ENCODE results near the gene PTGDR. TPM values are rescaled to one million over a fixed set of nuclear protein-coding genes. Genes with fewer than 3 reads are reported as not detected.

PTGDR gene
- total and polyA plus RNA-seq, 10 of the 15 experiments (the other 5 are each of a cell fraction or from before 2014, with no cell fraction given): not detected

DNA sequence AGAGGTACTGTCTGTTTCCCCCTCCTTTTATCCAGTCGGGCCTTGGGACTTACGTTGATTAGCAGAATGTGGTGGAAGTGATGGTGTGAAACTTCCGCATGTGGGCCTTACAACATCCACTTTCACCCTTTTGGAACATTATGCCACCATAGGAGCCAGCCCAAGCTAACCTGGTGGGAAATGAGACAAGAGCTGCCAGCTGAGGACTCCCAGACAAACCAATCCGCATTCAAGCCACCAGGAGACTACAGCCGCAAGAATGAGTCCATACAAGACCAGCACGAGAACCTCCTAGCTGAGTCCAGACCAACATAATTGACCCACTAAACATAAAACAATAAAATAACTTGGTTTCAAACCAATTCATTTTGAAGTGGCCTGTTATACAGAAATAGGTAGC is 37.5 kb downstream of the PTGDR start:
- TF ChIP-seq, protein P1, sequence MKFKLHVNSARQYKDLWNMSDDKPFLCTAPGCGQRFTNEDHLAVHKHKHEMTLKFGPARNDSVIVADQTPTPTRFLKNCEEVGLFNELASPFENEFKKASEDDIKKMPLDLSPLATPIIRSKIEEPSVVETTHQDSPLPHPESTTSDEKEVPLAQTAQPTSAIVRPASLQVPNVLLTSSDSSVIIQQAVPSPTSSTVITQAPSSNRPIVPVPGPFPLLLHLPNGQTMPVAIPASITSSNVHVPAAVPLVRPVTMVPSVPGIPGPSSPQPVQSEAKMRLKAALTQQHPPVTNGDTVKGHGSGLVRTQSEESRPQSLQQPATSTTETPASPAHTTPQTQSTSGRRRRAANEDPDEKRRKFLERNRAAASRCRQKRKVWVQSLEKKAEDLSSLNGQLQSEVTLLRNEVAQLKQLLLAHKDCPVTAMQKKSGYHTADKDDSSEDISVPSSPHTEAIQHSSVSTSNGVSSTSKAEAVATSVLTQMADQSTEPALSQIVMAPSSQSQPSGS (IDR thresholded peaks at IDR 0.05; ENCODE audit: low read length): no peak
- TF ChIP-seq RB1 (IDR thresholded peaks at IDR 0.05; ENCODE audit: borderline replicate concordance): no peak
- no peak for TF ChIP-seq KDM1A (IDR thresholded peaks at IDR 0.05; ENCODE audit: borderline replicate concordance)
- TF ChIP-seq CHD2 (IDR thresholded peaks at IDR 0.05; ENCODE audit: borderline replicate concordance, low read depth, low read length): no peak
- TF ChIP-seq IRF4 (IDR thresholded peaks at IDR 0.05; ENCODE audit: low read depth, low read length): no peak
- TF ChIP-seq CREM (IDR thresholded peaks at IDR 0.05; ENCODE audit: low read depth): no peak
- no peak for TF ChIP-seq HCFC1 (IDR thresholded peaks at IDR 0.05; ENCODE audit: low read length)
- TF ChIP-seq RCOR1 (conservative IDR thresholded peaks at IDR 0.05; ENCODE audit: low read depth, low read length): no peak
- Histone ChIP-seq H3K79me2 (ENCODE audit: control insufficient read depth, insufficient read depth, low read length) (no peaks in the 10 kb centered on the region), H3K27ac (ENCODE audit: control insufficient read depth, insufficient read depth) (no peak overlapping the region), H3K4me1 (ENCODE audit: control insufficient read depth, insufficient read depth, low read length) (no peaks in the 10 kb centered on the region), H3K36me3 (ENCODE audit: control insufficient read depth in 2 of 2, insufficient read depth in 2 of 2, low read length in 1 of 2) (no peaks in the 10 kb centered on the region), H3K9ac (ENCODE audit: control insufficient read depth, insufficient read depth, low read length) (no peak overlapping the region), H3K9me3 (replicated peaks; ENCODE audit: control insufficient read depth, insufficient read depth, low read length) (no peaks in the 10 kb centered on the region; the same call in 2 of the 3 replicates), H3K4me2 (ENCODE audit: control insufficient read depth, insufficient read depth) (no peak overlapping the region), H3K4me3 (no peak overlapping the region), H2AFZ (ENCODE audit: control insufficient read depth, low read depth, low read length) (no peak overlapping the region), H4K20me1 (ENCODE audit: control insufficient read depth, insufficient read depth) (no peaks in the 10 kb centered on the region), H3K27me3 (replicated peaks in 1 of 2; ENCODE audit: control insufficient read depth in 2 of 2, insufficient read depth in 2 of 2, low read length in 1 of 2) (no peaks in the 10 kb centered on the region; a peak in 1 of 4 replicates)
- in situ Hi-C loops (cut with MboI): no loop called here
- ChIA-PET POLR2A (no interaction called here), RAD21 (ENCODE audit: unreplicated experiment) (interaction anchor here (0.7 to 1.1 kb wide), 2 partner anchors 12 to 31 kb away, joined by 3 to 5 read pairs; no protein-coding TSS in a partner anchor), SMC1A (ENCODE audit: uncharacterized antibody, unreplicated experiment) (interaction anchor here (1.2 kb wide), 1 partner anchor 58 kb away, joined by 3 read pairs; no protein-coding TSS in a partner anchor), CTCF (interaction anchor here (1.0 kb wide), 1 partner anchor 170 kb away, joined by 3 read pairs; no protein-coding TSS in a partner anchor)
- 80% methylated on average over 6 of the region's 6 CpGs for WGBS (ENCODE audit: insufficient coverage, insufficient replicate concordance, low lambda C conversion rate, missing lambda C conversion rate)
- no TSS peak for BruUV-seq (replicated peaks)
- FAIRE-seq (no peak), DNase-seq (ENCODE audit: low read depth, low spot score) (no peak), ATAC-seq (no peak)
- intact Hi-C loops (cut with micrococcal nuclease; ENCODE audit: unreplicated experiment): no loop called here
